ENCODE results near the gene RELA. TPM values are rescaled to one million over a fixed set of nuclear protein-coding genes. Genes with fewer than 3 reads are reported as not detected.

Gene RELA
- total and polyA plus RNA-seq, 2 of the 13 experiments (the other 11 are each of a cell fraction or from before 2014, with no cell fraction given) = 21.4 to 40.5 TPM

DNA sequence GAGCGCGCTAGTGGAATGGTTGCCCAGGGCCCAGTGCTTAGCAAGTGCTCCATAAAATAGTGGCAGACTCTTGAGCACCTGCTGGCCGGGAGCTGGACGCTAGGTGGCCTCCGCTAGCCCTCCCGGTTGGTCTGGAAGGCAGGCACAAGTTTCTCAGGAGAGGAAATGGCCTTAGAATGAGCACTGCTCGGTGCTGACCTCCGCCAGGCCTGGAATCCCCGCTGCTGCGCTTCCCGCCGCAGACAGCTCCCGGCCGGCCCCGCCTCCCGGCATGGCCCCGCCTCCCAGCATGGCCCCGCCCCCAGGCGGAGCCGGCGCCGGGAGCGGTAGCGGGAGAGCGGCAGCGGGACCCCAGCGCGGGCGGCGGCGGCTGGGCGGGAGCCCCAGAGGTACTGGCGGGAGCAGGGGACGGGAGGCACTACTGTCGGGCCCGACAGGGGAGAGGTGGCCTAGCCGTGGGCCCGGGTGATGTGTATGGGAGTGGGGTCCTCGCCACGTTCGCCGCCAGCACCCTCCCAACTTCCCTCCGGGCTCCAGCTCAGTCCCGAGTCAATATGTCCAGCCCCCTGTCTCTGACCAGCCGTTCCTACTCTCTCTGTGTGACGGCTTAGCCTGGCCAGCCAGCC lies 24.8 kb downstream of the RELA start, which contains the start of gene SIPA1 (continued):
- TF ChIP-seq GATA4 (IDR thresholded peaks at IDR 0.05; ENCODE audit: borderline replicate concordance, low read depth) (no peak), REPIN1 (CRISPR knock-in tag; IDR thresholded peaks at IDR 0.05; ENCODE audit: borderline replicate concordance, low read depth) (peak; percentile 54; the same call in 1 of the 2 replicates), HIC2 (CRISPR knock-in tag; IDR thresholded peaks at IDR 0.05; ENCODE audit: low read depth) (no peak), MXI1 (IDR thresholded peaks at IDR 0.05; ENCODE audit: borderline replicate concordance, low read depth, low read length) (peak; percentile 76; the same call in 1 of the 3 replicates), ZNF816 (CRISPR knock-in tag; IDR thresholded peaks at IDR 0.05; ENCODE audit: borderline replicate concordance) (peak; percentile 37; the same call in 1 of the 2 replicates), IRX3 (CRISPR knock-in tag; IDR thresholded peaks at IDR 0.05; ENCODE audit: borderline replicate concordance, low read depth) (no peak; the same call in 1 of the 2 replicates), HCFC1 (IDR thresholded peaks at IDR 0.05; ENCODE audit: low read depth, low read length) (no peak), KAT7 (CRISPR knock-in tag; IDR thresholded peaks at IDR 0.05; ENCODE audit: borderline replicate concordance) (peak; percentile 67; the same call in 1 of the 2 replicates), ZNF124 (CRISPR knock-in tag; IDR thresholded peaks at IDR 0.05) (0 out of 2 replicates have a peak, but pooled peaks have one; percentile 14), ZNF501 (CRISPR knock-in tag; IDR thresholded peaks at IDR 0.05) (no peak), ZBTB34 (CRISPR knock-in tag; IDR thresholded peaks at IDR 0.05) (peak; percentile 40; the same call in 1 of the 2 replicates), SMYD3 (CRISPR knock-in tag; IDR thresholded peaks at IDR 0.05) (0 out of 2 replicates have a peak, but pooled peaks have one; percentile 40), TFE3 (CRISPR knock-in tag; IDR thresholded peaks at IDR 0.05) (no peak), ZFP82 (CRISPR knock-in tag; IDR thresholded peaks at IDR 0.05; ENCODE audit: borderline replicate concordance) (peak; percentile 78; the same call in 1 of the 2 replicates), ZNF530 (CRISPR knock-in tag; IDR thresholded peaks at IDR 0.05; ENCODE audit: low read depth) (no peak), ZNF138 (CRISPR knock-in tag; IDR thresholded peaks at IDR 0.05; ENCODE audit: low read depth) (no peak)
- TF ChIP-seq, protein P1, sequence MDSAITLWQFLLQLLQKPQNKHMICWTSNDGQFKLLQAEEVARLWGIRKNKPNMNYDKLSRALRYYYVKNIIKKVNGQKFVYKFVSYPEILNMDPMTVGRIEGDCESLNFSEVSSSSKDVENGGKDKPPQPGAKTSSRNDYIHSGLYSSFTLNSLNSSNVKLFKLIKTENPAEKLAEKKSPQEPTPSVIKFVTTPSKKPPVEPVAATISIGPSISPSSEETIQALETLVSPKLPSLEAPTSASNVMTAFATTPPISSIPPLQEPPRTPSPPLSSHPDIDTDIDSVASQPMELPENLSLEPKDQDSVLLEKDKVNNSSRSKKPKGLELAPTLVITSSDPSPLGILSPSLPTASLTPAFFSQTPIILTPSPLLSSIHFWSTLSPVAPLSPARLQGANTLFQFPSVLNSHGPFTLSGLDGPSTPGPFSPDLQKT (CRISPR knock-in tag; IDR thresholded peaks at IDR 0.05; ENCODE audit: borderline replicate concordance) = no peak
- TF ChIP-seq, protein P2, sequence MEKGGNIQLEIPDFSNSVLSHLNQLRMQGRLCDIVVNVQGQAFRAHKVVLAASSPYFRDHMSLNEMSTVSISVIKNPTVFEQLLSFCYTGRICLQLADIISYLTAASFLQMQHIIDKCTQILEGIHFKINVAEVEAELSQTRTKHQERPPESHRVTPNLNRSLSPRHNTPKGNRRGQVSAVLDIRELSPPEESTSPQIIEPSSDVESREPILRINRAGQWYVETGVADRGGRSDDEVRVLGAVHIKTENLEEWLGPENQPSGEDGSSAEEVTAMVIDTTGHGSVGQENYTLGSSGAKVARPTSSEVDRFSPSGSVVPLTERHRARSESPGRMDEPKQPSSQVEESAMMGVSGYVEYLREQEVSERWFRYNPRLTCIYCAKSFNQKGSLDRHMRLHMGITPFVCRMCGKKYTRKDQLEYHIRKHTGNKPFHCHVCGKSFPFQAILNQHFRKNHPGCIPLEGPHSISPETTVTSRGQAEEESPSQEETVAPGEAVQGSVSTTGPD (CRISPR knock-in tag; IDR thresholded peaks at IDR 0.05) = no peak
- TF ChIP-seq, protein P3, sequence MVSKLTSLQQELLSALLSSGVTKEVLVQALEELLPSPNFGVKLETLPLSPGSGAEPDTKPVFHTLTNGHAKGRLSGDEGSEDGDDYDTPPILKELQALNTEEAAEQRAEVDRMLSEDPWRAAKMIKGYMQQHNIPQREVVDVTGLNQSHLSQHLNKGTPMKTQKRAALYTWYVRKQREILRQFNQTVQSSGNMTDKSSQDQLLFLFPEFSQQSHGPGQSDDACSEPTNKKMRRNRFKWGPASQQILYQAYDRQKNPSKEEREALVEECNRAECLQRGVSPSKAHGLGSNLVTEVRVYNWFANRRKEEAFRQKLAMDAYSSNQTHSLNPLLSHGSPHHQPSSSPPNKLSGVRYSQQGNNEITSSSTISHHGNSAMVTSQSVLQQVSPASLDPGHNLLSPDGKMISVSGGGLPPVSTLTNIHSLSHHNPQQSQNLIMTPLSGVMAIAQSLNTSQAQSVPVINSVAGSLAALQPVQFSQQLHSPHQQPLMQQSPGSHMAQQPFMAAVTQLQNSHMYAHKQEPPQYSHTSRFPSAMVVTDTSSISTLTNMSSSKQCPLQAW (CRISPR knock-in tag; IDR thresholded peaks at IDR 0.05) = no peak

Data from HepG2 (cell line).